ENCODE results near the gene TBRG4. TPM values are rescaled to one million over a fixed set of nuclear protein-coding genes. Genes with fewer than 3 reads are reported as not detected.
A peak's percentile ranks its signal among the peaks of the same experiment; 100 is the strongest.

The TBRG4 gene
- total RNA-seq, 1 donor from 2014 or later, result 82.2 TPM

GRCh38 chr7:45070254-45070642 lies 41.2 kb downstream of the TBRG4 start:
- intact Hi-C loops (cut with DNase I), result no loop called here
- ATAC-seq (ENCODE audit: poor library complexity) (no peak), DNase-seq (no peak)

- intact Hi-C loops (cut with DNase I), result no loop called here
- ATAC-seq (ENCODE audit: poor library complexity) (no peak), DNase-seq (no peak)
Observed at GRCh38 chr7:45069444-45070253, 41.8 kb downstream of the TBRG4 start.

- DNase-seq (no peak), ATAC-seq (ENCODE audit: poor library complexity) (no peak)
- intact Hi-C loops (cut with DNase I), result no loop called here
Observed at GRCh38 chr7:45068236-45069023, 43.1 kb downstream of the TBRG4 start.

GRCh38 chr7:45067582-45067981 lies 43.9 kb downstream of the TBRG4 start:
- ATAC-seq (ENCODE audit: poor library complexity) (no peak), DNase-seq (no peak)
- intact Hi-C loops (cut with DNase I), result no loop called here

GRCh38 chr7:45066409-45066808 lies 45.1 kb downstream of the TBRG4 start:
- no peak for DNase-seq
- ATAC-seq (ENCODE audit: poor library complexity), result no peak
- intact Hi-C loops (cut with DNase I), result no loop called here

- ATAC-seq (ENCODE audit: poor library complexity), result peak; percentile 44
- intact Hi-C loops (cut with DNase I), result no loop called here
- no peak for DNase-seq
Observed at GRCh38 chr7:45065031-45065995, 46.2 kb downstream of the TBRG4 start.

GRCh38 chr7:45064047-45064725 lies 47.3 kb downstream of the TBRG4 start:
- intact Hi-C loops (cut with DNase I), result no loop called here
- ATAC-seq (ENCODE audit: poor library complexity) (no peak), DNase-seq (no peak)

- DNase-seq (no peak), ATAC-seq (ENCODE audit: poor library complexity) (no peak)
- intact Hi-C loops (cut with DNase I), result no loop called here
Observed at GRCh38 chr7:45061806-45062425, 49.6 kb downstream of the TBRG4 start.

GRCh38 chr7:45061352-45061751 lies 50.1 kb downstream of the TBRG4 start:
- no peak for DNase-seq
- ATAC-seq (ENCODE audit: poor library complexity), result no peak
- intact Hi-C loops (cut with DNase I), result no loop called here

- intact Hi-C loops (cut with DNase I), result no loop called here
- DNase-seq (no peak), ATAC-seq (ENCODE audit: poor library complexity) (no peak)
Observed at GRCh38 chr7:45060295-45060694, 51.2 kb downstream of the TBRG4 start.

GRCh38 chr7:45057878-45058277 lies 53.6 kb downstream of the TBRG4 start:
- no peak for DNase-seq
- intact Hi-C loops (cut with DNase I), result no loop called here
- no peak for ATAC-seq (ENCODE audit: poor library complexity)

- intact Hi-C loops (cut with DNase I), result no loop called here
- ATAC-seq (ENCODE audit: poor library complexity), result no peak
Observed at GRCh38 chr7:45055594-45056219, 55.8 kb downstream of the TBRG4 start.

GRCh38 chr7:45055016-45055415 lies 56.5 kb downstream of the TBRG4 start:
- DNase-seq, result no peak
- intact Hi-C loops (cut with DNase I), result no loop called here
- ATAC-seq (ENCODE audit: poor library complexity), result no peak

More at GRCh38 chr7:45055594-45056219, 55.8 kb downstream of the TBRG4 start:
- no peak for DNase-seq

GRCh38 chr7:45054442-45054841 lies 57.1 kb downstream of the TBRG4 start:
- DNase-seq (no peak), ATAC-seq (ENCODE audit: poor library complexity) (no peak)
- intact Hi-C loops (cut with DNase I), result no loop called here

- DNase-seq (no peak), ATAC-seq (ENCODE audit: poor library complexity) (no peak)
- intact Hi-C loops (cut with DNase I), result no loop called here
Observed at GRCh38 chr7:45053941-45054340, 57.6 kb downstream of the TBRG4 start.

GRCh38 chr7:45053401-45053800 lies 58.1 kb downstream of the TBRG4 start:
- no peak for ATAC-seq (ENCODE audit: poor library complexity)

GRCh38 chr7:45052011-45052410 lies 59.5 kb downstream of the TBRG4 start:
- ATAC-seq (ENCODE audit: poor library complexity) (peak; percentile 53), DNase-seq (no peak)
- intact Hi-C loops (cut with DNase I), result no loop called here

More at GRCh38 chr7:45053401-45053800, 58.1 kb downstream of the TBRG4 start:
- DNase-seq, result no peak
- intact Hi-C loops (cut with DNase I), result no loop called here

GRCh38 chr7:45050198-45050597 lies 61.3 kb downstream of the TBRG4 start:
- no peak for DNase-seq
- intact Hi-C loops (cut with DNase I), result no loop called here
- no peak for ATAC-seq (ENCODE audit: poor library complexity)

Data from Right ventricle myocardium superior (tissue), 1 donor.